ENCODE results near the gene URM1. TPM values are rescaled to one million over a fixed set of nuclear protein-coding genes. Genes with fewer than 3 reads are reported as not detected.
"Not testable (repeated sequence)": the region's sequence is repeated elsewhere in the genome, so short reads cannot be mapped to it uniquely, and the experiment has no call there.

Gene URM1
- total RNA-seq, 2 experiments from 2014 or later: 78.9 to 79.9 TPM

GRCh38 chr9:128423356-128423755 lies 52.2 kb downstream of the URM1 start:
- not testable (repeated sequence) for H3K4me3 Mint-ChIP-seq; ATAC-seq; H3K36me3 Mint-ChIP-seq (ENCODE audit: low read depth); H3K9me3 Mint-ChIP-seq (ENCODE audit: insufficient read depth); DNase-seq; H3K27ac Mint-ChIP-seq
- Mint-ChIP-seq H3K27me3 (ENCODE audit: low read depth) (peaks cover 14% of the 10 kb centered on the region), H3K4me1 (ENCODE audit: low read depth) (peaks cover 24% of the 10 kb centered on the region)
- POLR2A ChIA-PET: interaction anchor here (0.6 kb wide), 2 partner anchors 38 to 716 kb away, joined by 3 read pairs; no protein-coding TSS in a partner anchor
- CTCF ChIA-PET: interaction anchor here (1.0 to 2.7 kb wide), 2 partner anchors 15 to 61 kb away, joined by 6 to 10 read pairs; no protein-coding TSS in a partner anchor

DNA sequence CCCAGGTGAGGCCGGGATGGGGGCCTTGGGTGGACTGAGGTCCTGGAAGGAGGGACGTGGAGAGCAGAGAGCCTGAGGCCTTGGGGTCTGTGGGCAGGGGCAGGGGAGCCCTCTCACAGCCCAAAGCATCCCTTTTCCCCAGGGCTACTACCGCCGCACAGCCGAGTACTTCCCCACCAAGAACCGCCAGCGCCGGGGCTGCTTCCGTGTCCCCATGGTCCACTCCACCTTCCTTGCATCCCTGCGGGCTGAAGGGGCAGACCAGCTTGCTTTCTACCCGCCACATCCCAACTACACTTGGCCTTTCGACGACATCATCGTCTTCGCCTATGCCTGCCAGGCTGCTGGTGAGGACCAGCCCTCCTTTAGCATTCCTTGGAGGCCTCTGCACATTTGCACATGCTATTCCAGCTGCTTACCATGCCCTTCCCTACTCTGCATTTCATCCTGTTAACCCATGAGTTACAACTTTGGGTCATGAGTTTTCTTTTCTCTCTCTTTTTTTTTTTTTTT lies 53.1 kb downstream of the URM1 start:
- CTCF ChIA-PET: no interaction called here
- no peak for ATAC-seq

DNA sequence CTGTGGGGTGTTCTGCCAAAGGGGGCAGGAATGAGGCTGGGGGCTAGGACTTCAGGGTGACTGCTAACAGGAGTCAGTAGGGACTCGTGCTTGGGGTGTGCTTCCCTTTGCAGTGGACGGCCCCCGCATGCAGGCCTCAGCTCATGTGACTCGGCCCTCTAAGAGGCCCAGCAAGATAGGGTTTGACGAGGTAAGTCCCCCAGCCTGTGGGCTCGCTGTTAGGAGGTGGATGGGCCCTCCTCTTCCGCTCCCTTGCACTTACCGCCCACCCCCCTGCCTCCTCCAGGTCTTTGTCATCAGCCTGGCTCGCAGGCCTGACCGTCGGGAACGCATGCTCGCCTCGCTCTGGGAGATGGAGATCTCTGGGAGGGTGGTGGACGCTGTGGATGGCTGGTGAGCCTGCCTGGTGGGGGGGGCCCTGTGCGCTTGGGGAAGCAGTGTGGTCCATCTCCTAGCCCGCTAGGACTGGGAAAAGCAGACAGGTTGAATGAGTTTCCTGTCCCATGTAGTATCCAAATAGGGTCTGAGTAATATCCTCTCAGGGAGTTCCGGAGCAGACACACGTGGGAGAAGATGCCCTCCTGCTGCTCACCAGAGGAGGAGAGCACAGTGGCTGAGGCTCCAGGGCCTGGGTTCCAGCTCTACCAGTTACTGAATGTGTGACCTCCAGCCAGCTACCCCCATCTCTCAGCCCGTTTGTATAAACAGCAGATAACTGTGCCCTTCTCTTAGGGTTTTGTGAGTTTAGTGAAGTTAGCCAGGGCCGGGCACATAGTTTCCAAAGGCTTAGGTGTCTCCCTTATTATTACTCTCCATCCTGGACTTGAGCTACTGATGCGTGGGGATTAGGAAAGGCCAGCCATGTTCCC lies 57.7 kb downstream of the URM1 start:
- POLR2A ChIA-PET: no interaction called here
- no peak overlapping the region for H3K4me3 Mint-ChIP-seq

More for the DNA sequence above, 53.1 kb downstream of the URM1 start:
- Mint-ChIP-seq H3K9me3 (ENCODE audit: insufficient read depth) (no peaks in the 10 kb centered on the region), H3K27me3 (ENCODE audit: low read depth) (peaks cover 7% of the 10 kb centered on the region), H3K4me3 (no peak overlapping the region), H3K4me1 (ENCODE audit: low read depth) (peaks cover 24% of the 10 kb centered on the region), H3K36me3 (ENCODE audit: low read depth) (no peaks in the 10 kb centered on the region), H3K27ac (no peak overlapping the region)
- POLR2A ChIA-PET: no interaction called here
- no peak for DNase-seq

GRCh38 chr9:128429513-128430086 lies 58.4 kb downstream of the URM1 start:
- H3K4me1 Mint-ChIP-seq (ENCODE audit: low read depth): no peaks in the 10 kb centered on the region
- DNase-seq (no peak), ATAC-seq (no peak)
- H3K36me3 Mint-ChIP-seq (ENCODE audit: low read depth): no peaks in the 10 kb centered on the region
- no peaks in the 10 kb centered on the region for H3K27me3 Mint-ChIP-seq (ENCODE audit: low read depth)
- ChIA-PET POLR2A (no interaction called here), CTCF (interaction anchor here (1.3 to 2.3 kb wide), 2 partner anchors 9 to 10 kb away, joined by 6 to 13 read pairs; partner anchors contain the start of gene CERCAM)
- H3K9me3 Mint-ChIP-seq (ENCODE audit: insufficient read depth): no peaks in the 10 kb centered on the region
- H3K27ac Mint-ChIP-seq: no peak overlapping the region
- H3K4me3 Mint-ChIP-seq: no peak overlapping the region

More for the DNA sequence above, 57.7 kb downstream of the URM1 start:
- Mint-ChIP-seq H3K9me3 (ENCODE audit: insufficient read depth) (no peaks in the 10 kb centered on the region), H3K27me3 (ENCODE audit: low read depth) (no peaks in the 10 kb centered on the region), H3K36me3 (ENCODE audit: low read depth) (no peaks in the 10 kb centered on the region), H3K27ac (no peak overlapping the region), H3K4me1 (ENCODE audit: low read depth) (no peaks in the 10 kb centered on the region)
- CTCF ChIA-PET: interaction anchor here (1.3 to 2.3 kb wide), 2 partner anchors 9 to 10 kb away, joined by 6 to 13 read pairs; partner anchors contain the start of gene CERCAM
- no peak for ATAC-seq
- no peak for DNase-seq

- no peak overlapping the region for H3K4me3 Mint-ChIP-seq
- no peak overlapping the region for H3K27ac Mint-ChIP-seq
- ChIA-PET POLR2A (no interaction called here), CTCF (no interaction called here)
- no peaks in the 10 kb centered on the region for H3K27me3 Mint-ChIP-seq (ENCODE audit: low read depth)
- no peaks in the 10 kb centered on the region for H3K9me3 Mint-ChIP-seq (ENCODE audit: insufficient read depth)
- ATAC-seq (no peak), DNase-seq (no peak)
- no peaks in the 10 kb centered on the region for H3K36me3 Mint-ChIP-seq (ENCODE audit: low read depth)
- H3K4me1 Mint-ChIP-seq (ENCODE audit: low read depth): no peaks in the 10 kb centered on the region
Observed at GRCh38 chr9:128431207-128431606, 60.0 kb downstream of the URM1 start.

DNA sequence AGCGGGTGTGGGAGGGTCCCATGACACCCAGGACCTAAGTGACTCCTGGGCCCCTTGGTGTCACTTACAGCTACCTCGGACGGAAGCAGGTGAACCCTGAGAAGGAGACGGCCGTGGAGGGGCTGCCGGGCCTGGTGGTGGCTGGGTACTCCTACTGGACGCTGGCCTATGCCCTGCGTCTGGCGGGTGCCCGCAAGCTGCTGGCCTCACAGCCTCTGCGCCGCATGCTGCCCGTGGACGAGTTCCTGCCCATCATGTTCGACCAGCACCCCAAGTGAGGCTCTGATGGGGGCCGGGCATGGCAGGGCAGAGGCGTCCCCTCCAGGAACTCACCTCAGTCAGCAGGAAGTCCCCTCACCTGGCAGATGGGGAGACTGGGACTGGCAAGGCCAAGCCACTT lies 63.2 kb downstream of the URM1 start:
- CTCF ChIA-PET: interaction anchor here (1.0 kb wide), 1 partner anchor 9 kb away, joined by 4 read pairs; no protein-coding TSS in a partner anchor
- no peaks in the 10 kb centered on the region for H3K36me3 Mint-ChIP-seq (ENCODE audit: low read depth)
- H3K27ac Mint-ChIP-seq: no peak overlapping the region
- ATAC-seq (no peak), DNase-seq (no peak)
- H3K9me3 Mint-ChIP-seq (ENCODE audit: insufficient read depth): no peaks in the 10 kb centered on the region
- no peaks in the 10 kb centered on the region for H3K27me3 Mint-ChIP-seq (ENCODE audit: low read depth)
- POLR2A ChIA-PET: no interaction called here
- no peak overlapping the region for H3K4me3 Mint-ChIP-seq
- peaks cover 4% of the 10 kb centered on the region for H3K4me1 Mint-ChIP-seq (ENCODE audit: low read depth)

DNA sequence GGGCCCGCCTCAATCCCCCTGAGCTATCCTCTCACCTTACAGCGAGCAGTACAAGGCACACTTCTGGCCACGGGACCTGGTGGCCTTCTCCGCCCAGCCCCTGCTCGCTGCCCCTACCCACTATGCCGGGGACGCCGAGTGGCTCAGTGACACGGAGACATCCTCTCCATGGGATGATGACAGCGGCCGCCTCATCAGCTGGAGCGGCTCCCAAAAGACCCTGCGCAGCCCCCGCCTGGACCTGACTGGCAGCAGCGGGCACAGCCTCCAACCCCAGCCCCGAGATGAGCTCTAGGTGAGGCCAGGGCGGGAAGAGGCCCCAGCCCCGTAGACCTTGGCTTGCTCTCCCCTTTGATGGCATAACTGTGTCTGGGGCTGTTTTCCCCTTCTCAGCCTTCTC lies 64.4 kb downstream of the URM1 start:
- Mint-ChIP-seq H3K27ac (no peak overlapping the region), H3K4me3 (no peak overlapping the region), H3K36me3 (ENCODE audit: low read depth) (no peaks in the 10 kb centered on the region), H3K27me3 (ENCODE audit: low read depth) (no peaks in the 10 kb centered on the region), H3K9me3 (ENCODE audit: insufficient read depth) (no peaks in the 10 kb centered on the region), H3K4me1 (ENCODE audit: low read depth) (peaks cover 4% of the 10 kb centered on the region)
- ATAC-seq: no peak
- DNase-seq: no peak
- ChIA-PET POLR2A (no interaction called here), CTCF (interaction anchor here (1.0 kb wide), 1 partner anchor 10 kb away, joined by 4 read pairs; no protein-coding TSS in a partner anchor)

DNA sequence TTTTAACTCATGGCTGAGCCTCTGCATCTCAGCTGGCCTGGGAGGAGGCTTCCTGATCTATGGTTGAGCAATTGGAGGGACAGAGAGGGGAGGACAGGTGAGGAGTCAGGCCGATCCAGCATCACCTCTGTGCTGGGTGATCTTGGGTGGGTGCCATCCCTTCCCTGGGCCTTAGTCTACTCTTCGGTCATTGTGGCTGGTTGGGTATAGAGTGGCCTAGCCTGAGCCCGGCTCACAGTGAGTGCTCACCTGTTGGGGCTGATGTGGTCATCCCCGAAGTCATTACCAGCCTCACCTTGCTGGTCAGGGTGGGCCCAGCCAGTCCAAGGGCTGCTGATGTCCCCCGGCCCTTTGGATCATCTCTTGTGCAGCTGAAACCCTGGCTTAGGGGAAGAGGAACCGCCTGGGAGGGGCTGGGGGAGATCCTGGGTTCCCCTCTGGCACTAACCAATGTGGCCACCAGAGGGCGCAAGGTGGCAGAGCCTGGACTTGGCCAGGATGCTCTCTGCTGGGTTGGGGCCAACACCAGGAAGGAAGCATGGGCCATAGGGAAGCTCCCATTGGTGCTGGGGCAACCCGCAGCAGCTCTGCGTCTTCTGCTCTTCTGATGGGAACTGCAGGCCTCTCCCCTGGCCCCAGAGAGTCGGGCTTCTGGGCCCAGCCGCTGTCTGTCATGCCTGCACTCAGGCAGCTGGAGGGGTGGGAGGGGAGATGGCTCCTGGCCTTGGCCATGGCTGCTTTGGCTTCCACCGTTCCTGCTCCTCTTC lies 67.4 kb downstream of the URM1 start:
- Mint-ChIP-seq H3K27me3 (ENCODE audit: low read depth) (no peaks in the 10 kb centered on the region), H3K4me1 (ENCODE audit: low read depth) (peaks cover 4% of the 10 kb centered on the region), H3K27ac (no peak overlapping the region), H3K36me3 (ENCODE audit: low read depth) (no peaks in the 10 kb centered on the region), H3K9me3 (ENCODE audit: insufficient read depth) (no peaks in the 10 kb centered on the region), H3K4me3 (no peak overlapping the region)
- ATAC-seq (peak; percentile 96), DNase-seq (peak; percentile 88)
- POLR2A ChIA-PET: interaction anchor here (0.6 kb wide), 1 partner anchor 277 kb away, joined by 3 read pairs; no protein-coding TSS in a partner anchor
- CTCF ChIA-PET: interaction anchor here (0.6 to 2.2 kb wide), 39 partner anchors 9 to 286 kb away, joined by 3 to 18 read pairs (median 4); partner anchors contain the start of genes CERCAM, GLE1, ODF2 and SPTAN1

- H3K27ac Mint-ChIP-seq: no peak overlapping the region
- POLR2A ChIA-PET: interaction anchor here (0.6 kb wide), 1 partner anchor 277 kb away, joined by 3 read pairs; no protein-coding TSS in a partner anchor
- CTCF ChIA-PET: interaction anchor here (0.6 to 2.2 kb wide), 36 partner anchors 8 to 285 kb away, joined by 3 to 18 read pairs (median 4); partner anchors contain the start of genes CERCAM, ODF2, SPTAN1 and URM1
- ATAC-seq (no peak), DNase-seq (no peak)
- H3K27me3 Mint-ChIP-seq (ENCODE audit: low read depth): no peaks in the 10 kb centered on the region
- H3K9me3 Mint-ChIP-seq (ENCODE audit: insufficient read depth): no peaks in the 10 kb centered on the region
- no peaks in the 10 kb centered on the region for H3K36me3 Mint-ChIP-seq (ENCODE audit: low read depth)
- H3K4me3 Mint-ChIP-seq: no peak overlapping the region
- peaks cover 4% of the 10 kb centered on the region for H3K4me1 Mint-ChIP-seq (ENCODE audit: low read depth)
Observed at GRCh38 chr9:128439273-128439672, 68.1 kb downstream of the URM1 start.
